GM21528 (cell line): Measurements from ENCODE around the gene PLIN5.
"Not testable (repeated sequence)": the region's sequence is repeated elsewhere in the genome, so short reads cannot be mapped to it uniquely, and the experiment has no call there.

Source experiments
- ATAC-seq: cut with Tn5 transposase; IDR thresholded peaks from one replicate; pipeline ENCODE4 v1.9.1; 2021; ENCODE audit warnings: mild to moderate bottlenecking, moderate library complexity; ENCODE audit not compliant: unreplicated experiment, low FRiP score

Gene PLIN5

DNA sequence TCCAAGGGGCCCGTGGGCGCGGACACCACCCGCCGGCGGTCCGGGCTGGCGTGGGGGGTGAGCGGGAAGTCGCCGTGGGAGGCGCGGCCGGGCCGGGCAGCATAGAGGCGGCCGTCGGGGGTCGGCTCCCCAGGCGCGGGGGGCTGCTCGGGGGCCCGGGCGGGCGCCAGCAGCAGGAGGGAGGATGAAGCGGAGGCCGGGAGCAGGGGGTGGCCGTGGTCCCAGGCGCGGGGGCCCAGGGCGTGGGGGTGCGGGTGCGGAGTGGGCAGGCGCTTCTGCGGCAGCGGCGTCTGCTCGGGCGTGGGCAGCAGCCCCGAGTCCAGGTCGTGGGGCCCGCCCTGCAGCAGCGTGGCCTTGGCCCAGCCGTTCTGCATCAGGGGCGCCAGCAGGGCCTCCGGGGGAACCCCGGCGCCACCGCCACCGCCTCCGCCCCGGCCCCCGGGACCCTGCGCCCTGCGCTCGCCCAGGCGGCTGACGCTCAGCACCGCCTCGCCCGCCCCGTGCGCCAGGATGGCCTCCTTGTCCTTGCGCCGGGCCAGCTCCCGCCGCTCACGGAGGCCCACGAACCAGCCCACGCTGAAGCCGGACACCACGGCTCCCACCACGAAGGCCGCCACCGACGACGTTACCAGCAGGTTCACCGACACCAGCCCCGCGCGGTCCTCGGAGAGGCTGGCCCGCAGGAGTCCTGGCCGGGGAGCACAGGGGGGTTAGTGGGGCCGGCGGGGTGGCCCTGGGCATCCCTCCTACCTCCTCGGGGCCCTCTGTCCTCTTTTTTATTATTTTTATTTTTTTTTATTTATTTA, 9.0 kb upstream of the PLIN5 start:
- ATAC-seq, result no peak

DNA sequence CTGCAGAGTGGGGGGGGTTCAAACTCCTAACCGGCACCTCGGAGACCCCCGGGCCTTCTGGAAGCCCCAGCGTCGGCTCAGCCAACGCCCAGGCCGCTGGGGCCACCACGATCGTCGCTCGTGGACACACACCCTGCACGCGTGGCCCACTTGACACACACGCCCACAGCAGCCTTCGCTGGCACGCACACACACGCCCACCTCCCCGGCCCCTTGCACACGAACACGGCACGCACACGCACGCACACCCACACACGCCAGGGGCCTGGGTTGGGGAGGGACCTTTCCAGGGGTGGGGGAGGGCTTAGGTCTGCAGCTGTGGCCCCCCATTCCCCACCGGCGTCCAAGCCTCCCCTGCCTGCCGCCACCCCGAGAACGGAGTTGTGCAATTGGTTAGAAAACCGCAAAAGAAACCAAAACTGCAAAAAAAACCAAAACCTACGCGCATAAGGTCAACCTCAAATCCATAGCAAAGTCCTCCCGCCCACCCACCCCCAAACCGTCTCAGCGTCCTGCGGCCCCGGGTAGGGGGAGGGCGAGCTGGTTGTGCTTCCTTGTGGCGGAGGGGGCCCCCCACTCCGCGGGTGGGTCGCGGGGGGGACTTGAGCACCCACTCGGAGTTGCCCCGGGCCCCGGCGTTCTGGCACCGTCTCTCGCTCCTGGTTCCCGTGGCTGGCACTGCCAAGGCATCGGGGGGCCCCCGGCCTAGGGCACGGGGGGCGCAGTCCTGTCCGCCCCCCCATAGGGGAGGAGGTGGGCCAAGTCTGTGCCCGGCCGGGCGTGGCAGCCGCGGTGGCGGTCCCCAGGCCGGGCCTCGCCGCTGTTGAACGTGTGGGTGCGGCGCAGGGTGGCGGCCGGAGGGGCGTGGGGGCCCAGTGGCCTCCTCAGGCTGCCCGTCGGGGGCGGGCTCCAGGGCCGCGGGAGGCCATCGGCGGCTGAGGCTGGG, 8.1 kb upstream of the PLIN5 start:
- no peak for ATAC-seq

DNA sequence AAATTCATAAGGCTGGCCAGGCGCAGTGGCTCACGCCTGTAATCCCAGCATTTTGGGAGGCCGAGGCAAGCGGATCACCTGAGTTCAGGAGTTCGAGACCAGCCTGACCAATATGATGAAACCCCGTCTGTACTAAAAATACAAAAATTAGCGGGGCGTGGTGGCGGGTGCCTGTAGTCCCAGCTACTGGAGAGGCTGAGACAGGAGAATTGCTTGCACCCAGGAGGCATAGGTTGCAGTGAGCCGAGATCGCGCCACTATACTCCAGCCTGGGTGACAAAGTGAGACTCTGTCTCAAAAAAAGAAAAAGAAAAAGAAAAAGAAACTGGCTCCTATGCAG, 6.8 kb upstream of the PLIN5 start:
- ATAC-seq, result not testable (repeated sequence)

DNA sequence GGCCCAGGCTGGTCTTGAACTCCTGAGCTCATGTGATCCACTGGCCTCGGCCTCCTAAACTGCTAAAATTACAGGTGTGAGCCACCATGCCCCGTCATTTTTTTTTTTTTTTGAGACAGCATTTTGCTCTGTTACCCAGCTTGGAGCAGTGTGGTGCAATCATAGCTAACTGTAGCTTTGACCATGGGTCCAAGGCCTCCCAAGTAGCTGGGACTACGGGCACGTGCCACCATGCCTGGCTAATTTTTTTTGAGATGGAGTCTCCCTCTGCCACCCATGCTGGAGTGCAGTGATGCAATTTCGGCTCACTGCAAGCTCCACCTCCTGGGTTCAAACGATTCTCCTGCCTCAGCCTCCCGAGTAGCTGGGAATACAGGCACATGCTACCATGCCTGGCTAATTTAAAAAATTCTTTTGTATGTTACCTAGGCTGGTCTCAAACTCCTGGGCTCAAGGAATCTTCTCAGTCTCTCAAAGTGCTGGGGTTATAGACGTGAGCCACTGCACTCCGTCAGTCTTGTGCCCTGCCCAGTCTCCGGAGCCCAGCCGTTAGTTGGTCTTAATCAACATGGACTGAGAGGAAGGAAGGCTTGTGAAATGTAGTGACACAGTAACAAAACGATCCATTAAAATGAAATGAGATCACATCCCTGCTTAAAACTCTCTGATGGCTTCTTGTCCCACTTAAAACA, 6.2 kb upstream of the PLIN5 start:
- ATAC-seq, result no peak

DNA sequence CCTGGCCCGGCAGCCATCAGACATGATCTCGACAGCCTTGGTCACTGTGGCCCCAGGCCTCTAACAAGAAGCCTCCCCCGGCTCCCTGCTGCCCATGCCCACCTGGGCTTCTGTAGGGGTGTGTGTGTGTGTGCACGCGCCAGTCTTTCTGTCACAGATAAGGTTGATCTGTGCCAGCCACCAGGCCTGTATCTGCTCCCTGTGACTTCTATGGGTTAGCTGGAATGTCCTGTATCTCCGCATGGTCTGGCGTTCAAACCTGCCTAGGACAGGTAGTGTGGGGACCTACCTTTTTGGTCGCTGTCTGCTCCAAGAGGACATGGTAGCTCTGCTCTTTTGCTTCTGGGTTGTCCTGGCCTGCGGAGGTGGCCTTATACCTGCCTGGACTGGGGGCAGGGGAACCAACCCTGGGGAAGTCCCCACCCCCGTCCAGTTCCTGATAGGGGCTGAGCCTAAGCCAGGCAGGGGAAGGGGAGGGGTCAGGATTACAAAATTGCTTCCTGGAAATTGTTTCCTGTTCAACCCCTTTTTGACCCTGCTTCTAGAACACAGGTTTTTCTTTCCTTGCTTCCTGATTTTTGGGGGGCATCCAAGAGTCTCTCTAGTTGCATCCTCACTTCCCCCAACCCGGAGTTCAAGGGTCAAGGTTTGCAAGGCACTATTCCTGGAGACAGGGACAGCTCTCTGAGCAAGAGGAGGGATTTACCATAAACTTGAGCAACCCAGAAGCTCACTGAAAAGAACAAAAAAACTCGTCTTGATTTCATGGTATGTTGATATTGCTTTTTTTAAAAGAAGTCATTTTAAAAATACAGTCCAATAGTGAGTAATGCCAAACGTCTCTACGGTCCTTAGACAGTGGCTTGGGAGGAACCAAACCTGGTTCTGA, 4.9 kb upstream of the PLIN5 start, which contains the start of gene LRG1:
LRG1 (minus strand) TSS at position 344 of the 889 bp plus-strand sequence; CDS start at position 321, 23 bp downstream.
- no peak for ATAC-seq

DNA sequence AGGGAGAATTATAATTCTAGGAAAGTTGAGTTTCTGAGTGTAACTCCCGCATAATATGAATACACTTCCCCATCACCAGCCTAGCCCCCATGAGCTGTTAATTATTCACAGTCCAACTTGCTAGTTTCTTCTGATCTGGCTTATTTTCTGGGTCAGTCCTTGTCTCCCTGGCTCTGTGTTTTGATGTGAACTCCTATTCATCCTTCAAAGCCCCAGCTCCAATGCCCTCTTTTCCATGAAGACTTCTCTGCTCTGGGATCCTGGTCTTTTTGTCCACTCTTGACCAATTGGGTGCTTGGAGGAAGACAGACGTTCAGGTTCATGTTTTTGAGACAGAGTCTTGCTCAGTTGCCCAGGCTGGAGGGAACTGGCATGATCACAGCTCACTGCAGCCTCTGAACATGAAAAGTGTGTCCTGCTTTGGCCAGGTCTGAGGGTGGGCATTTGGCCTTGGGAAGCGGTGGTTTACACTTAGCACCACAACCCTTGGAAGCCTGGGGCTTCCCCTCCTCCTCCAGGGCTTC, 4.2 kb upstream of the PLIN5 start:
- no peak for ATAC-seq

DNA sequence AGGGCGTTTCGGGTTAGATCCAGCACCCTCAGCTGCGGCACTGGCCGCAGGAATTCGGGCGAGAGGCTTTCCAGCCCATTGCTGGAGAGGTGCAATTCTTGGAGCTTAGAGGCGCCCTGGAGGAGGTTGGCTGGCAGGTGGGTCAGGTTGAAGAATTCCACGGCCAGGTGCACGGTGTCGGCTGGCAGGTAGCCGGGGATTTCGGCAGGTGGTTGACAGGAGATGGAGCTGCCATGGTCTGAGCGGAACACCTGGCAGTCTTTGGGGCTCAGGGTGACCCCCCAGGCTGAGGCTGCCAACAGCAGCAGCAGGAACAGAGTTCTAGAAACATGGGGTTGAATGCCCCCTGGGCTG, 3.6 kb upstream of the PLIN5 start:
- ATAC-seq, result no peak

DNA sequence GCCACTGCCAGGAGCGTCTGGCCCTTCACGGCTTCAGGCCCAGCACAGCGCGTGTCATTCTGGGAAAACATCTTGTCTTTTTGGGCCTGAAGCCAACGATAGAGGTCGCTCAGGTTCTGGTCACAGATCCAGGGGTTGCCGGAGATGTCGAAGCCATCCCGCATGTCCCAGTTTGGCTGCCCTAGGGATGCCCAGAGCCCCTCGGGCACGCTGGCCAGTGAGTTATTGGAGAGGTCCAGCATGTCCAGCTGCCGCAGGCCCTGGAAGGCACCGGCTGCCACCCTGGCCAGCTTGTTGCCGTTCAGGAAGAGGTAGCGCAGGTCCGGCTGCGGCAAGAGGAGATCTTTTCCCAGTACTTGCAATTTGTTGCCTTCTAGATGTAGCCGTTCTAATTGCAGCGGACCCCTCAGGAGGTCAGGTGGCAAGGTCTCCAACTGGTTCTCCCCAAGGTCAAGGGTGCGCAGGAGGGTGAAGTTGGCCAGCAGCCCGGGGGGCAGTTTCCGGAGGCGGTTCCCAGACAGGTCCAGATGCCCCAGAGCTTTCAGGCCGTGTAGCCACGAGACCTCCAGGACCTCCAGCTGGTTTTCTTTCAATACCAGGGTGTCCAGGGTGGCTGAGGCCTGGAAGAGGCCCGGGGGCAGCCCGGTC, 3.1 kb upstream of the PLIN5 start:
- no peak for ATAC-seq

DNA sequence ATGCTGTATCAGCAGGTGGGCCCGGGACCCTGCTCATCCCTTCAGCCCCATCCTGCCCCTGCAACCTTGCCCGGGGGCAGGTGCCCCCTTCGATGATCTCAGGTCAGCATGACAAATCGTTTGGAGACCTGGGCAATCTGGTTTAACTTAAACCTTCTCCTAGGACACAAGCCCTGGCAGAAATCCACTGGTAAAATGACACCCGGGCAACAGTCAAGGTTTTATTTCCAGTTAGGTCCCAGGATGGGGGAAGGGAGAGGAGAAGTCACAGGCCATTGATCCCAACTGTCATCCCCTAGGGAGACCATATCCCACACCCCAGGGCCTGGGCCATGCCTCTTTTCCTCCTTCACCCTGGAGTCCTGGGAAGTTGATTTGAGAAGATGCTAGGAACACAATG, 1.8 kb upstream of the PLIN5 start:
- no peak for ATAC-seq

DNA sequence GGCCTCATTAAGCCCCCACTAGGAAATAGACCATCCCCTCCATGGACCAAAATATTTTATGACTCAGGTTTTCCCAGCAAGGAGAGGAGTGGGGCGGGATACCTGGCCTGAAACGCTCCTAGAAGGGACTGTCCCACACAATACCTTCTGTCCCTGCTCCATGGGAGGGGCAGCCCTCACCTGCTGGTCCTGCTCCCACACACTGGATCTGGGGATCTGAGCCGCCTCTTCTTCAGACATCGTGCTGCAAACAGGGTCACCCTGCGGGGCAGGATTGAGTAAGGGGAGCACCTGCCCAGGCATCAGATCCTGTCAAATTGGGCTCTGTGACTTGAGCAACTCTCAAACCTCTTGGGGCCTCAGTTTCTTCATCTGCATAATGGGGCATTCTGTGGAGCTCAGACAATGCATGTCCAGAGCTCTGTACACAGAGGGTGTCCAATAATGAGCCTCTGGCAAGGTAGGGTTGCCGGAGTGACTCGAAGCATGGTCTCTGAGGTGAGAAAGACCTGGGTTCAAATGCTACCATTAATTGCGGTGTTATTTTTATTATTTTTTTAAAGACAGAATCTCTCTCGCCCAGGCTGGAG, 1.1 kb downstream of the PLIN5 start:
- ATAC-seq, result no peak

DNA sequence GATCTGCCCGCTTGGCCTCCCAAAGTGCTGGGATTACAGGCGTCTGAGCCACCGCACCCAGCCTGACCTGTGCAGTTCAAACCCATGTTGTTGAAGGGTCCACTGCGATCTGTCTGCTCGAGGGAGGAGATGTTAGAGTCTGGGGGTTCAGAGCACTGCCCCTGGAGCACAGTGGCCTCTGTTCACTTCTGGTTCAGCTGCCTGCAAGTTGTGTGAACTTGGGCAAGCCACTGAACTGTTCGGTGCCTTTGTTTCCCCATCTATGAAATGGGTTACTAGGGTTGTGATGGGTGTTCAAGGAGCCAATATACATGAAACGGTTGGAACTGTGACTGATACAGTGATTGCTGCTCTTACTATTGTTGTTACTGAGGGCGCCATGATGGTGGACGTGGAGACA, 1.7 kb downstream of the PLIN5 start:
- ATAC-seq, result no peak

DNA sequence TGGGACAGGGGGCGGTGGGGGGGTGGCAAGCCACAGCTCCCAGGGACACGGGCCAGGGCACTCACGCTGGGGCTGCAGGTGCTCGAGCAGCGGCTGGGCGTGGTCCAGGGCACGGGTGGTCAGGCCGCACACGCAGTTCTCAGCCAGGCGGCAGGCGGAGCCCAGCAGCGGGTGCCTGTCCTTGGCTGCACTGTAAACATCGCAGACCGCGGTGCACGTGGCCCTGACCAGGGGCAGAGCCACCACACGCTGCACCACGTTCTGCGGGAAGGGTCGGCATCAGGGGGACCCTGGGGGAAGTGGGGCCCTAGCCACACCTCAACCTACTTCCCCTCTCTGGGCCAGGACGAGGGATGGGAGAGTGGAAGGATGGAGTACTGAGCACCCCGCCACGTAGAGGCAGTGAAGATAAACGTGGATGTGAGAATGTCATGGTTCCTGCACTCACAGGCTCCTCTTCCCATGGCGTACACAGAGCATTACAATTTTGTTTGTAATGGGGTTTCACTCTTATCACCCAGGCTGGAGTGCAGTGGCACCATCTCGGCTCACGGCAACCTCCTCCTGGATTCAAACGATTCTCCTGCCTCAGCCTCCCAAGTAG, 3.4 kb downstream of the PLIN5 start:
- no peak for ATAC-seq

DNA sequence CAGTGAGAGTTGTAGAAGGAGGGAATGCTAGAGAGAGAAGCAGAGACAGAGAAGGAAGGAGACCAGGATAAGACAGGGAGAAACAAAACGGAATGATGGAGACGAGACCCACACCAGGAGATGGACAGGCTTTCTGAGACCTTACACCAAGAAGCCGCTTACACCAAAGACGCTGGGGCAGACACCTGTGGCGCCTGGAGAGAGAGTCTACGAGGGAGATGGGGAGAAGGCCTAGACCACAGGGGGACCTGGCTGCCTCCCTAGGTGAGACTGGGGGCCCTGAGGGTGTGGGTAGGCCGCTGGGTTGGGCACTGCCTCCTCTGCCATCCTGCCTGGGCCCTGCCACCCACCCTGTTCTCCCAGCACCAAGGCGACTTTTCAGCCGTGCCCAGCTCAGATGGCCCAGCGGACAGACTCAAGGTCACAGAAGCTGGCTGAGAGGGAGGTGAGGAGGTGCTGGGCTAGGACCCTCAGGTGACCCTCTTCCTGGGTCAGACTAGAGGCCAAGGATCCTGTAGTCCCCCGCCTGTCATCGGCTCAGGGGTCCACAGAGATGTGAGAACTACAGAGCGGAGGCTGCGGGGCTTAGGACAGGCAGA, 5.0 kb downstream of the PLIN5 start:
- ATAC-seq, result no peak

DNA sequence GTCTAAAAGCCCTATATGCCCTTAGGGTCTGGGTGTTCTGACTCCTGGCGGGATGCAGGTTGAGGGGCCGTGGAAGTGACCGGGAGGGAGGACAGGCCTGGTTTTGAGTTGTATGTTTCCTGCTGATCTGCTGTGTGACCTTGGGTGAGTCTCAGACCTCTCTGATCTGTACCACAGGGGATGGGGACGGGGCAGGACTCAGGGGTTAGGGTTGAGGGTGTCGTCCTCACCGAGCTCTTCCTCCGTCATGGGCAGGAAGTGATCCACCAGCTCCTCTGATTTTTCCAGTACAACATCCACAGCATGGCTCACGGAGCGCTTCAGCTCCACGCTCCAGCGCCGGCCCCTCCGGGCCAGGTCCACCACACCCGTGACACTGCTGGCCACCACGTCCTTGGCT, 6.2 kb downstream of the PLIN5 start:
- ATAC-seq, result no peak

DNA sequence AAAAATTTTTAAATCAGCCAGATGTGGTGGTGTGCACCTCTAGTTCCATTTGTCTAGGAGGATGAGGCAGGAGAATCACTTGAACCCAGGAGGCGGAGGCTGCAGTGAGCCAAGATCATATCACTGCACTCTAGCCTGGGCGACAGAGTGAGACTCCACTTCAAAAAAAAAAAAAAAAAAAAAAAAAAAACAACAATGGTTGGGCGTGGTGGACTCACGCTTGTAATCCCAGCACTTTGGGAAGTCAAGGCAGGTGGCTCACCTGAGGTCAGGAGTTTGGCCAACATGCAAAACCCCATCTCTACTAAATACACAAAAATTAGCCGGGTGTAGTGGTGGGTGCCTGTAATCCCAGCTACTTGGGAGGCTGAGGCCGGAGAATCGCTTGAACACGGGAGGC, 7.6 kb downstream of the PLIN5 start:
- not testable (repeated sequence) for ATAC-seq

DNA sequence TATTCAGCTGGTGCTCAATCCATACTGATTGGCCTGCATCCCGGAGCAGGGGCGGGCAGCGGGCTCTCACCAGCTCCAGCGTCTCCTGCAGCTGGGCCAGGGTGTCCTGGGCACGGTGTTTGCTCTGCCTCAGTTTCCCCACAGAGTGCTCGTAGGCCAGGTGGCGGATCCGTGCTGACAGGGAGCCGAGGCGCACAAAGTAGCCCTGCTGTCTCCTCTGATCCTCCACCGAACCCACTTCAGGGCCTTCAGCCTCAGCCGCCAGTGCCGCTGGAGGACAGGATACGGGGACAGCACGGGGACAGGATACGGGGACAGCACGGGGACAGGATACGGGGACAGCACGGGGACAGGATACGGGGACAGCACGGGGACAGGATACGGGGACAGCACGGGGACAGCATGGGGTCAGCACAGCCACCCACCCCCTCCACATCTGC, 9.4 kb downstream of the PLIN5 start:
- no peak for ATAC-seq

DNA sequence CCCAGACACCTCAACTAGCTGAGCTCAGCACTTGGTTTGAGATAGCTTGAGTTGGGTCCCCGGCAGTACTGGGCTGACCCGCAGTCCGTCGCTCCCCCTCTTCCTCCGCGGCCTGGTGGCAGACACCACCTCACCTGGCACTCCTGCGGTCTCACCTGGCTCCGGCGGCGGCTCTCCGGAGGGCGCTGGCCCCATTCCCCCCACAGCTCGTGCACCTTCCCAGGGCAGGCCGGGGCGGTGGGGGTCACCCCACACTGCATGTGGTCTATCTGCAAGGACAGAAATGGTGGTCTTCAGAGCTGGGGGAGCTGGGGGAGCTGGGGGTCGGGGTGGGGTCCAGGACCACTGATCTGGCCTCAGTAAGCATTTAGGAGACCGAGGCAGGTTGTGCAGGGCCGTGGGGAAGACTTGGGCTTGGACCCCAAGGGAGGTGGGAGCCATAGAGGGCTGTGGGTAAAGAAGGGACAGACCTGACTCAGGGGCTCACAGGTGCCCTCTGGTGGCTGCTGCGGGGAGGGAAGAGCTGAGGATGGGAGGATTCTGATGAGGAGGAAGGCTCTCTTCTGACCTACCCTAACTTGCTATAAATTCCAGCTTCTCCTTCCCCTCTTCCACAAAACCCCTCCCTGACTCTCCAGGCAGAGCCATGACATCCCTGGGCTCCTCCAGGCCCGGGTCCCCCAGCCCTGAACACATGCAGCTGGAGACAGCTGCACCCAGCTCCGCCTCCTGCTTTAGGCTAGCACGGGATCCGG, 10.0 kb downstream of the PLIN5 start:
- no peak for ATAC-seq
